Tibial nerve (tissue), 4 donors: ENCODE results near the gene USP20. TPM values are rescaled to one million over a fixed set of nuclear protein-coding genes. Genes with fewer than 3 reads are reported as not detected.

Source experiments
- DNase-seq, 2 donors: peaks; one replicate each; pipeline ENCODE4 v3.0.0-alpha.2; 2019; ENCODE audit warnings: low spot score in 2 of 2
- H3K27ac ChIP-seq, 4 donors: fragments of 200-600 bp; sonication (generic) in 3 of 4; one replicate each; pipeline ENCODE4 v1.5.1; 2017 to 2019; ENCODE audit warnings: mild to moderate bottlenecking in 1 of 4
- H3K27me3 ChIP-seq, 2 donors: fragments of 200-600 bp; sonication (generic) in 1 of 2; one replicate each; pipeline versions ENCODE4 v1.5.1 to v1.6.0; 2017 to 2019
- H3K36me3 ChIP-seq, 3 donors: fragments of 200-600 bp; sonication (generic); one replicate each; pipeline ENCODE4 v1.5.1; 2018 to 2019
- H3K4me1 ChIP-seq, 4 donors: fragments of 200-600 bp; sonication (generic) in 3 of 4; one replicate each; pipeline ENCODE4 v1.5.1; 2017 to 2019
- H3K4me3 ChIP-seq, 4 donors: fragments of 200-600 bp; sonication (generic) in 3 of 4; one replicate each; pipeline ENCODE4 v1.5.1; 2017 to 2019; ENCODE audit warnings: mild to moderate bottlenecking in 1 of 4, moderate library complexity in 1 of 4
- H3K9me3 ChIP-seq, 4 donors: fragments of 200-600 bp; sonication (generic) in 3 of 4; one replicate each; pipeline ENCODE4 v1.5.1; 2017 to 2019
- CTCF ChIP-seq, 5 experiments: fragments of 200-600 bp in 3 of 5; fragments of 450-650 bp in 2 of 5; sonication (generic) in 3 of 5; IDR thresholded peaks; one replicate each; pipeline ENCODE4 v1.5.1; 2016 to 2019; ENCODE audit warnings: antibody characterized with exemption in 5 of 5, mild to moderate bottlenecking in 3 of 5, moderate library complexity in 2 of 5
- EP300 ChIP-seq, 2 donors: sonication (generic); formaldehyde crosslinking; IDR thresholded peaks; one replicate each; pipeline ENCODE4 v1.6.1; 2017; ENCODE audit warnings: antibody characterized with exemption in 2 of 2, mild to moderate bottlenecking in 1 of 2
- POLR2A ChIP-seq, 2 donors: fragments of 450-650 bp; IDR thresholded peaks; one replicate each; pipeline ENCODE4 v1.6.1; 2017; ENCODE audit warnings: antibody characterized with exemption in 2 of 2, mild to moderate bottlenecking in 2 of 2, moderate library complexity in 2 of 2
- WGBS, 2 donors: methylation state at CpG; one replicate each; pipeline ENCODE4 v1.1.5; 2018; 5-methylcytosine and 5-hydroxymethylcytosine counted together
- total RNA-seq, 4 donors: library from RNA; depleted of rRNA; stranded (reverse); fragments of >200 nt; gene quantifications; one replicate each; pipeline ENCODE4 v1.1.0, GENCODE V29; 2016

The USP20 gene
- total RNA-seq, 4 donors from 2014 or later = 20.1 to 50.1 (median 24.1) TPM

DNA sequence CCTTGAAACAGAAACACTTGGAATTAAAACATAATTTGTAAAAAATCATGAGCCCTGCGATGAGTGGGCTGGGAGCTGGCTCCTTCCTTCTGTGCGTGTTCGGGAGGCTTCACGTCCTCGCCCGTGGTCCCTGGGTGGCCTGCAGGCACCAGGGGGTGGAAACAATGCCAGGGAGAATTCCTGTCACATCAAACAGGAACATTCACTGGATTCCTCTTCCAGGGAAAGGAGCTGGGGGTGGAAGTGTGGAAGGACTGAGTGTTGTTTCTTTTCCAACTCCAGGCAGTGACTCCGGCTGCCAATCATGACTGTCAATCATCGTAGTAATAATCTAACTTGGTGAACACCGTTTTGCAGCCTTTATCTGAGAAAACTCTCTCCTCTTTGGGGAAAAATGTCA lies 21.6 kb upstream of the USP20 start:
- H3K27me3 ChIP-seq = no peaks in the 10 kb centered on the region
- H3K9me3 ChIP-seq = no peaks in the 10 kb centered on the region
- peaks cover 0 to 98% (median 8%) of the 10 kb centered on the region in 3 donors for H3K36me3 ChIP-seq
- no peak overlapping the region for H3K27ac ChIP-seq
- 79 to 80% methylated on average over 9 of the region's 9 CpGs for WGBS, 2 donors
- no peak for DNase-seq
- no peak overlapping the region for H3K4me3 ChIP-seq
- no peaks in the 10 kb centered on the region for H3K4me1 ChIP-seq
- no peak for TF ChIP-seq EP300 (IDR thresholded peaks at IDR 0.05)
- no peak for TF ChIP-seq CTCF (IDR thresholded peaks at IDR 0.05)
- no peak for TF ChIP-seq POLR2A (IDR thresholded peaks at IDR 0.05)

DNA sequence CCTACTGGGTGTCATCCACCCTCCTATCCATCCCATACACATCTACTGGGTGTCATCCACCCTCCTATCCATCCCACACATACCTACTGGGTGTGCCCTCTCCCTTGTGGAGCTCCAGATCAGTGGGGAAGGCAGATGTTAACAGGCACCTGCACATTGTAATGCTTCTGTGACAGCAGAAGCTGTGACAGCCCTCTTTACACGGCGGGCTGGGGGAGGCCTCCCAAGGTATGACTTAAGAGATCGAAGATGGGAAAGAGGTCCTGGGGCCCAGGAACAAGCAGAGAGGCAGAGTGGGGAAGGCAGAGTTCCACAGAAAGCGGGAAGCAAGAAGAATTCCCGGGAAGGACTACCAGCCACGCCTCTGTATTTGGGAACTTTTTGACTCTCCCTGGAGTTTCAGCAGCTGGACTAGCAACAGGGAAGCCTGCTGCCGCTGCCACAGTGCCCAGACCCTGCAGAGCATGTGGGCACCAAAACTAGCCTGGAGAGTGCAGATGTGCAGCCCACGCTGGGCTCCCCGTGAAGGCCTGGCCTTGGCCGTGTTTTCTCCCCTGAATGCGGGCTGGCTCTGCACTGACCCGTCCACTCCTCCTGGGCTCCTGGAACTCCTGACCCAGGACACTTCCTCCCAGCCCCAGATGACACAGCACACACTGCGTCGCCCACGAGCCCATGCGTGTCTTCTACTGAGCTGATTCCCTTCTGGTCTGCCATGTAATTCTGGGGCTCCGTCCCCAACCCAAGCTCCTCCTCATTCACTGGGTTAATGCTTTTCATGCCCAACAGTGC lies 20.6 kb upstream of the USP20 start:
- no peaks in the 10 kb centered on the region for H3K27me3 ChIP-seq
- H3K27ac ChIP-seq = no peak overlapping the region
- H3K9me3 ChIP-seq = no peaks in the 10 kb centered on the region
- no peak for DNase-seq
- H3K36me3 ChIP-seq = peaks cover 0 to 98% (median 4%) of the 10 kb centered on the region in 3 donors
- TF ChIP-seq EP300 (IDR thresholded peaks at IDR 0.05) = no peak
- TF ChIP-seq POLR2A (IDR thresholded peaks at IDR 0.05) = no peak
- TF ChIP-seq CTCF (IDR thresholded peaks at IDR 0.05) = no peak
- WGBS, 2 donors = 81 to 88% methylated on average over 17 of the region's 17 CpGs
- H3K4me3 ChIP-seq = no peak overlapping the region
- H3K4me1 ChIP-seq = no peaks in the 10 kb centered on the region

- peaks cover 0 to 97% (median 4%) of the 10 kb centered on the region in 3 donors for H3K36me3 ChIP-seq
- TF ChIP-seq CTCF (IDR thresholded peaks at IDR 0.05) (no peak), POLR2A (IDR thresholded peaks at IDR 0.05) (no peak), EP300 (IDR thresholded peaks at IDR 0.05) (no peak)
Measured at GRCh38 chr9:129815278-129815677, 20.0 kb upstream of the USP20 start.

DNA sequence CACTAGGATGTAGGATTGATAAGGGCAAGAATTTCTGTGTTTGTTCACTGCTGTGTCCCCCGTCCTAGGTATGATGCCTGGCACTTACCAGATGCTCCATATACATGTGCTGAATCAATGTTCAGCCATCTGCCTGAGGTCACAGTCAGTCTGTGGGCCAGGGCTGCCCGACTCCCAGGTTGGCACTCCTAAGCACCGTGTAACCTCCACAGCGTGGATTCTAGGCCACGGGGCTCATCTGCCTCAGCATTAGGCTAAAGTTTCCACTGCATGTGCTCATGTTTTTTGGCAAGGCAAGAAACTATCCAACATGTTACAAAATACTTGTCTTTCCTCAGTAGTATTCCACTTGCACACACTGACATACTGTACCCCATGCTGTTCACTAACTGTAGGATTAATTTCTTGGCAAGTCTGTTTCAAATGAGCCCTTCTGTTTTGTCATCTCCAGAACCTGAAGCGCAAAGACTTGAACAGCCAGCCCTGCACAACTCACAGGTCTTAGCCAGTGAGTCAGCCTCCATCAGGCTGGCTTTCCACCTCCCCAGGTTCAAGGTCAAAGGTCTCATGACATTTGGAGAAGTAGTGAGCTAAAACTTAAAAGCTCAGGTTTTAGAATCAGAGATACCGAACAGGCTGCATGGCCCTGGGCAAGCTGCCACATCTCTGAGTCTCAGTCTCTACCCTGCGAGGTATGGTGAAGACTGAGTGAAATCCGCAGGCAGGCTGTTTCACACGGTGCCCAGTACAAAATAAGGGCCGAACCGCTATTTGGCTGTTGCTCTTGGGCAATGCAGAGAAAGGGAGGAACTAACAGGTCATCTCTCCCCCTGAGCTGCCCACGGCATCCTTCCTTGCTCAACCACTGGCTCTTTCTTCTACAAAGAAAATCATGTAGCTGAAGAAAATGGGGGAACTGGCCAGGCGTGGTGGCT lies 18.5 kb upstream of the USP20 start:
- H3K27ac ChIP-seq = no peak overlapping the region
- DNase-seq = no peak
- H3K36me3 ChIP-seq = peaks cover 0 to 97% (median 14%) of the 10 kb centered on the region in 3 donors
- H3K27me3 ChIP-seq = no peaks in the 10 kb centered on the region
- no peaks in the 10 kb centered on the region for H3K4me1 ChIP-seq
- TF ChIP-seq POLR2A (IDR thresholded peaks at IDR 0.05) = no peak
- TF ChIP-seq CTCF (IDR thresholded peaks at IDR 0.05) = no peak
- TF ChIP-seq EP300 (IDR thresholded peaks at IDR 0.05) = no peak
- no peaks in the 10 kb centered on the region for H3K9me3 ChIP-seq
- 87 to 90% methylated on average over 14 of the region's 14 CpGs for WGBS, 2 donors
- no peak overlapping the region for H3K4me3 ChIP-seq

More at GRCh38 chr9:129815278-129815677, 20.0 kb upstream of the USP20 start:
- no peaks in the 10 kb centered on the region for H3K9me3 ChIP-seq
- WGBS, 2 donors = 81 to 90% methylated on average over 11 of the region's 11 CpGs
- no peak overlapping the region for H3K4me3 ChIP-seq
- no peak for DNase-seq
- H3K27me3 ChIP-seq = no peaks in the 10 kb centered on the region
- no peak overlapping the region for H3K27ac ChIP-seq
- H3K4me1 ChIP-seq = no peaks in the 10 kb centered on the region
